HepG2 (cell line): Measurements from ENCODE around the gene PCDHGA7. TPM values are rescaled to one million over a fixed set of nuclear protein-coding genes. Genes with fewer than 3 reads are reported as not detected.
A peak's percentile ranks its signal among the peaks of the same experiment; 100 is the strongest.
"Not testable (repeated sequence)": the region's sequence is repeated elsewhere in the genome, so short reads cannot be mapped to it uniquely, and the experiment has no call there.

Experiments
- ATAC-seq: fragments of 200-7000 bp; cut with Tn5 transposase; 3 replicates; pipeline ENCODE4 v1.9.1; 2020; ENCODE audit warnings: mild to moderate bottlenecking, moderate library complexity
- BruUV-seq: library from RNA; stranded (reverse); fragments of 400-500 nt; replicated peaks from 2 replicates; lab custom pipeline; 2021; lab: Mats Ljungman, UMichigan
- CTCF ChIA-PET: fragments of 300-600 bp; formaldehyde crosslinking; extraction: SDS; loops from one replicate; lab custom pipeline; 2021; ENCODE audit warnings: low total read pairs, inconsistent platforms, low intra/inter-chr PET ratio; lab: Yijun Ruan, JAX
- POLR2A ChIA-PET: fragments of 350-600 bp; sonication (Branson Sonifier 250); formaldehyde crosslinking; loops from one replicate; lab custom pipeline; 2020; ENCODE audit warnings: antibody characterized with exemption, inconsistent platforms; lab: Yijun Ruan, JAX
- DNase-seq: peaks from one replicate; pipeline ENCODE4 v3.0.0-alpha.2; 2015; ENCODE audit warnings: low spot score
- FAIRE-seq: peaks from 3 replicates; lab custom pipeline; 2011; peaks lifted over from hg19 to GRCh38; lab: Jason Lieb, UNC
- H2AFZ ChIP-seq: one replicate; pipeline ENCODE4 v1.6.1; 2011; ENCODE audit warnings: low read length, inconsistent platforms
- H3K27ac ChIP-seq: fragments of 300-600 bp; 3 replicates; pipeline ENCODE4 v1.8.0; 2011; ENCODE audit warnings: mixed run types, mild to moderate bottlenecking, mixed read lengths, low read length, inconsistent platforms; ENCODE audit not compliant: insufficient read depth; ENCODE audit errors: extremely low read length
- H3K27me3 ChIP-seq, 2 experiments: fragments of 200-600 bp in 1 of 2; 2 replicates in 1 of 2; 3 replicates in 1 of 2; pipeline versions ENCODE4 v1.6.0 to v1.8.0; 2011; ENCODE audit warnings: low read length in 2 of 2, mild to moderate bottlenecking in 2 of 2, moderate library complexity in 2 of 2, inconsistent platforms in 1 of 2; ENCODE audit not compliant: insufficient read depth in 2 of 2, control insufficient read depth in 1 of 2
- H3K36me3 ChIP-seq, 2 experiments: fragments of 200-600 bp in 1 of 2; replicated peaks in 1 of 2; 2 replicates in 1 of 2; 3 replicates in 1 of 2; pipeline versions ENCODE4 v1.5.1 to v1.8.0; 2011; ENCODE audit warnings: low read length in 2 of 2, inconsistent platforms in 1 of 2; ENCODE audit not compliant: insufficient read depth in 2 of 2, control insufficient read depth in 1 of 2
- H3K4me1 ChIP-seq: 2 replicates; pipeline ENCODE4 v1.5.1; 2012; ENCODE audit warnings: low read length, inconsistent platforms; ENCODE audit not compliant: insufficient read depth
- H3K4me2 ChIP-seq: 2 replicates; pipeline ENCODE4 v1.6.0; 2011; ENCODE audit warnings: low read depth, low read length, inconsistent platforms
- H3K4me3 ChIP-seq, 3 experiments: fragments of 200-600 bp in 1 of 3; sonication (generic), shearing (Covaris generic) in 1 of 3; replicated peaks in 1 of 3; 2 replicates each; pipeline ENCODE4 v1.5.1; 2011 to 2016; ENCODE audit warnings: low read length in 3 of 3, inconsistent platforms in 2 of 3, low read depth in 2 of 3, mild to moderate bottlenecking in 2 of 3, control low read depth in 1 of 3, mixed read lengths in 1 of 3; ENCODE audit not compliant: insufficient read depth in 1 of 3
- H3K79me2 ChIP-seq: one replicate; pipeline ENCODE4 v1.6.1; 2011; ENCODE audit warnings: low read length, inconsistent platforms; ENCODE audit not compliant: insufficient read depth
- H3K9ac ChIP-seq: 2 replicates; pipeline ENCODE4 v1.6.0; 2011; ENCODE audit warnings: mild to moderate bottlenecking, low read depth, low read length, inconsistent platforms; ENCODE audit not compliant: insufficient read depth
- H3K9me3 ChIP-seq: 2 replicates; pipeline ENCODE4 v1.5.1; 2012; ENCODE audit warnings: mild to moderate bottlenecking, low read length
- H4K20me1 ChIP-seq: 2 replicates; pipeline ENCODE4 v1.6.0; 2011; ENCODE audit warnings: inconsistent platforms, mild to moderate bottlenecking, low read length, moderate library complexity; ENCODE audit not compliant: insufficient read depth
- WGBS: methylation state at CpG from one replicate; pipeline ENCODE4 v1.1.6; 2017; ENCODE audit warnings: low lambda C conversion rate; 5-methylcytosine and 5-hydroxymethylcytosine counted together
- in situ Hi-C: cut with HindIII; loops from 2 replicates; pipeline ENCODE4 v1.10.0; 2017; ENCODE audit warnings: low pct_unique_long_range_greater_than_20kb; ENCODE audit not compliant: extremely low pct_ligation_motif_present
- intact Hi-C: fragments of 100-400 bp; cut with micrococcal nuclease; formaldehyde crosslinking; loops from one replicate; pipeline ENCODE4 v1.10.0; 2022; ENCODE audit not compliant: unreplicated experiment
- polyA plus RNA-seq, 8 experiments: library from polyadenylated mRNA; depleted of rRNA in 3 of 8; stranded (reverse) in 7 of 8; unstranded in 1 of 8; fragments of >200 nt; fragmentation: Illumina TruSeq in 4 of 8; extraction: Trizol in 4 of 8; gene quantifications; 2 replicates each; pipeline versions ENCODE4 v1.2.1 to v1.2.3, GENCODE V29; 2011 to 2016; ENCODE audit warnings: low read depth in 4 of 8, missing spikeins in 1 of 8, mixed read lengths in 1 of 8; ENCODE audit not compliant: insufficient read depth in 1 of 8
- total RNA-seq, 5 experiments: library from RNA; depleted of rRNA; stranded (reverse); fragments of >200 nt; fragmentation: Illumina TruSeq; extraction: Trizol; gene quantifications; 2 replicates each; pipeline ENCODE4 v1.2.3, GENCODE V29; 2016; ENCODE audit warnings: low read depth in 1 of 5
- TF ChIP-seq, protein P1 (sequence below): sonication (generic); formaldehyde crosslinking; IDR thresholded peaks from 2 replicates; pipeline ENCODE4 v1.5.0; 2020; ENCODE audit warnings: mild to moderate bottlenecking, missing genetic modification reagents, moderate library complexity

PCDHGA7 gene
- total and polyA plus RNA-seq, 2 of the 13 experiments (the other 11 are each of a cell fraction or from before 2014, with no cell fraction given) = 0.11 to 0.31 TPM

DNA sequence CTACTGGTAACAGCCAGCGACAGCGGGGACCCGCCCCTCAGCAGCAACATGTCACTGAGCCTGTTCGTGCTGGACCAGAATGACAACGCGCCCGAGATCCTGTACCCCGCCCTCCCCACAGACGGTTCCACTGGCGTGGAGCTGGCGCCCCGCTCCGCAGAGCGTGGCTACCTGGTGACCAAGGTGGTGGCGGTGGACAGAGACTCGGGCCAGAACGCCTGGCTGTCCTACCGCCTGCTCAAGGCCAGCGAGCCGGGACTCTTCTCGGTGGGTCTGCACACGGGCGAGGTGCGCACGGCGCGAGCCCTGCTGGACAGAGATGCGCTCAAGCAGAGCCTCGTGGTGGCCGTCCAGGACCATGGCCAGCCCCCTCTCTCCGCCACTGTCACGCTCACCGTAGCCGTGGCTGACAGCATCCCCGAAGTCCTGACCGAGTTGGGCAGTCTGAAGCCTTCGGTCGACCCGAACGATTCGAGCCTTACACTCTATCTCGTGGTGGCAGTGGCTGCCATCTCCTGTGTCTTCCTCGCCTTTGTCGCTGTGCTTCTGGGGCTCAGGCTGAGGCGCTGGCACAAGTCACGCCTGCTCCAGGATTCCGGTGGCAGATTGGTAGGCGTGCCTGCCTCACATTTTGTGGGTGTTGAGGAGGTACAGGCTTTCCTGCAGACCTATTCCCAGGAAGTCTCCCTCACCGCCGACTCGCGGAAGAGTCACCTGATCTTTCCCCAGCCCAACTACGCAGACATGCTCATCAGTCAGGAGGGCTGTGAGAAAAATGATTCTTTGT, 12.1 kb downstream of the PCDHGA7 start:
- FAIRE-seq, intact Hi-C loops, H2AFZ ChIP-seq, DNase-seq, ATAC-seq, in situ Hi-C loops, H3K9ac ChIP-seq, CTCF ChIA-PET, H3K4me1 ChIP-seq, H3K4me2 ChIP-seq, H3K4me3 ChIP-seq, BruUV-seq, H4K20me1 ChIP-seq, H3K36me3 ChIP-seq, H3K27me3 ChIP-seq, H3K79me2 ChIP-seq, POLR2A ChIA-PET, H3K27ac ChIP-seq: not testable (repeated sequence)
- 82% methylated on average over 23 of the region's 53 CpGs for WGBS
- H3K9me3 ChIP-seq = peaks cover 51% of the 10 kb centered on the region

DNA sequence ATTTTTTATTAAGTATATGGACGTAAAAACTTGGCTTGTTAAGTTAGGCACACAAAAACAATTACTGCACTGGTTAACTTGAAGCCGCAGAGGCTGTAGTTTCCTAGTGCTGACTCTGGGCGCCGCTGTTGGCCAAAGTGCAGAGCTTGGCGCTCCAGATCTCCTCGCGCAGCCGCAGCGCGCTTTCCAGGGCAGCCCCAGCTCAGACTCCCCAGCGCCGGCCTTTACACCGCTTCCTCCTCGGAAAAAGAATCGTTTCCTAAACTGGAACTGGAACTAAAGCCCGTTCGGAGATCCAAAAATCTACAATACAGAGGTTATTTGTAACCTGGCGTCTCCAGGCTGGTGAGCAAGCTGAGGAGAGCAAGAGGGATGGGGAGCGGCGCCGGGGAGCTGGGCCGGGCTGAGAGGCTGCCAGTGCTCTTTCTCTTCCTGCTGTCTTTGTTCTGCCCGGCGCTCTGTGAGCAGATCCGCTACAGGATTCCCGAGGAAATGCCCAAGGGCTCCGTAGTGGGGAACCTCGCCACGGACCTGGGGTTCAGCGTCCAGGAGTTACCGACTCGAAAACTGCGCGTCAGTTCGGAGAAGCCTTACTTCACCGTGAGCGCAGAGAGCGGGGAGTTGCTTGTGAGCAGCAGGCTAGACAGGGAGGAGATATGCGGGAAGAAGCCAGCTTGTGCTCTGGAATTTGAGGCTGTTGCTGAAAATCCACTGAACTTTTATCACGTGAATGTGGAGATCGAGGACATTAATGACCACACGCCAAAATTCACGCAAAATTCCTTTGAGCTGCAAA, 15.4 kb downstream of the PCDHGA7 start, which contains the start of gene PCDHGB5:
Gene PCDHGB5 (plus strand): TSS at position 192 of the 796 bp plus-strand sequence. CDS start 181 bp downstream, at position 373.
- H3K4me1 ChIP-seq, FAIRE-seq, DNase-seq, POLR2A ChIA-PET, H3K4me3 ChIP-seq, intact Hi-C loops, H3K36me3 ChIP-seq, H3K9ac ChIP-seq, CTCF ChIA-PET, H3K4me2 ChIP-seq, in situ Hi-C loops, BruUV-seq, H3K27ac ChIP-seq, H4K20me1 ChIP-seq, H2AFZ ChIP-seq, H3K27me3 ChIP-seq, H3K79me2 ChIP-seq: not testable (repeated sequence)
- H3K9me3 ChIP-seq = peaks cover 41% of the 10 kb centered on the region
- 49% methylated on average over 26 of the region's 43 CpGs for WGBS
- peak; percentile 70 for ATAC-seq
- TF ChIP-seq, protein P1, sequence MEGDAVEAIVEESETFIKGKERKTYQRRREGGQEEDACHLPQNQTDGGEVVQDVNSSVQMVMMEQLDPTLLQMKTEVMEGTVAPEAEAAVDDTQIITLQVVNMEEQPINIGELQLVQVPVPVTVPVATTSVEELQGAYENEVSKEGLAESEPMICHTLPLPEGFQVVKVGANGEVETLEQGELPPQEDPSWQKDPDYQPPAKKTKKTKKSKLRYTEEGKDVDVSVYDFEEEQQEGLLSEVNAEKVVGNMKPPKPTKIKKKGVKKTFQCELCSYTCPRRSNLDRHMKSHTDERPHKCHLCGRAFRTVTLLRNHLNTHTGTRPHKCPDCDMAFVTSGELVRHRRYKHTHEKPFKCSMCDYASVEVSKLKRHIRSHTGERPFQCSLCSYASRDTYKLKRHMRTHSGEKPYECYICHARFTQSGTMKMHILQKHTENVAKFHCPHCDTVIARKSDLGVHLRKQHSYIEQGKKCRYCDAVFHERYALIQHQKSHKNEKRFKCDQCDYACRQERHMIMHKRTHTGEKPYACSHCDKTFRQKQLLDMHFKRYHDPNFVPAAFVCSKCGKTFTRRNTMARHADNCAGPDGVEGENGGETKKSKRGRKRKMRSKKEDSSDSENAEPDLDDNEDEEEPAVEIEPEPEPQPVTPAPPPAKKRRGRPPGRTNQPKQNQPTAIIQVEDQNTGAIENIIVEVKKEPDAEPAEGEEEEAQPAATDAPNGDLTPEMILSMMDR (CRISPR knock-in tag) = 0 out of 2 replicates have a peak, but pooled peaks have one; percentile 3
